ENCODE measurements around the gene TRPC6.

TRPC6 gene

GRCh38 chr11:101438126-101438525 is 145.7 kb downstream of the TRPC6 start:
- no peak for DNase-seq (ENCODE audit: low read depth)
- no peak overlapping the region for H3K4me3 ChIP-seq (ENCODE audit: low read depth, low read length)
- TF ChIP-seq CTCF (conservative IDR thresholded peaks at IDR 0.05; ENCODE audit: low read depth, low read length), result no peak

GRCh38 chr11:101436511-101437142 is 147.2 kb downstream of the TRPC6 start:
- peak; percentile 62 for DNase-seq (ENCODE audit: low read depth)
- no peak overlapping the region for H3K4me3 ChIP-seq (ENCODE audit: low read depth, low read length)
- TF ChIP-seq CTCF (conservative IDR thresholded peaks at IDR 0.05; ENCODE audit: low read depth, low read length), result peak; percentile 75

DNA sequence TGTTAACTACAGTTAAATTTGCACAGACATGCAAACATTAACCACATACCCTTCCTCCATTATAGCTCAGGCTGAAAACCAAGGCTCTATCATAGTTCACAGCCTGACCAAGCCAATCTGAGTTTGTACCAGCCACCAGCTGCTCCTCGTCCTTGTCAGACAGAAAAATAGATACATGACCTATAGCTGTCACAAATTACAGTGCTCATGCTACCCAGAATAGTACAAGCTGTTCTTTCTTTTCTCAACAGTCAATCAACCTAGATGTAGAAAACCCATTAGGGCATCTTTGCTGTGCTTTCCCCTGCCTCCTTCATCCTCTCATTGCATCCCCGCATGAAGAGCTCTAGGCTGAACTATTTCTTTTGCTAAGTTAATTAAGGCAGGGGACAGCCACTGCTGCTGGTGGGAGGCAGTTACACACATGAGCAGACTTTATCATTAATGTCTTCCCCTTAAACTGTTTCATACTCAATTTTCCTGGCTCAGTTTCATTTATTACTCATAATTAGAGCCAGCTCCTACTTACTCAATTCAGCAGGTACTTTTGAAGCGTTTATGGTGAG is 148.3 kb downstream of the TRPC6 start:
- DNase-seq (ENCODE audit: low read depth), result no peak
- TF ChIP-seq CTCF (conservative IDR thresholded peaks at IDR 0.05; ENCODE audit: low read depth, low read length), result no peak
- H3K4me3 ChIP-seq (ENCODE audit: low read depth, low read length), result no peak overlapping the region

DNA sequence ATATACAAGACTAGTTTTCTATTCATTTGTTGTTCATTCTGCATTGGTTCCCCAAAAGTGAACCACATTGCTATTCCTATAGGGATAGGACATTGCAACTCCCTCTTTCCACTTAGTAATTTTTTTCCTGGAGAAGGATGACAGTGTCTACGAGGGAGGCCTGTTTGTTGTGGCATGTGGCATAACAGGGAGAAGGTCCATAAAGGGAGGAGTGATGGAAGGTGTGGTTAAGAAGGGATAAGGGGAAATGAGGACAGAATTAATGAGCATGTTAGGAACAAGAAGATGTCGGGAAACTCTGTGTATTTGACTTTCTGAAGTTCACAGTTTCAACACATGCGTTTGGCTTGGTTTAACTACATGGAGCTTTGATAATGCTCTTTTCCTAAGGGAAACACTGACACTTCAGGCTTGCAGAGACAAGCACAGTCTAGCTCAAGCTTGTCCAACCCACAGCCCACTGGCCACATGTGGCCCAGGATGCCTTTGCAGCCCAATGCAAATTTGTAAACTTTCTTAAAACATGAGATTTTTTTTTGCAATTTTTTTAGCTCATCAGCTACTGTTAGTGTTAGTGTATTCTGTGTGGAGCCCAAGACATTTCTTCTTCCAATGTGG is 149.7 kb downstream of the TRPC6 start:
- DNase-seq (ENCODE audit: low read depth), result no peak
- no peak overlapping the region for H3K4me3 ChIP-seq (ENCODE audit: low read depth, low read length)

DNA sequence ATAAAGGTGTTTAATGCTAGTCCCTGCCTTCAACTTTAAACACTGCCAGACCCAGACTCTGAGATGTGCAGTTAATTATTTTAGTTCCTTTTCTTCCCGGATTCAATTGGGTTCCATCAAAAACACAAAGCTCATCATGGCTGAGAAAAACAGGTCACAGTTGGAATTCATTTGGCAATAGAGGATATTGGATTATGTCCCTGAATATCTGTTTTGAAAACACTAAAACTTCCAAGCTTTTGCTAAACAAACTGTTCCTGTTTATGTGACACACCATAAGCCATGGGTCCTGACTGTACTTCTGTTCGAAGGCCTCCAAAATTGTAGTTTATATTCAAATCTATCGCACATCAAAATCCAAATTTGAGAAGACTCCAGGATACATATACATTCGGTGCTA is 150.7 kb downstream of the TRPC6 start:
- TF ChIP-seq CTCF (conservative IDR thresholded peaks at IDR 0.05; ENCODE audit: low read depth, low read length), result no peak
- DNase-seq (ENCODE audit: low read depth), result no peak
- no peak overlapping the region for H3K4me3 ChIP-seq (ENCODE audit: low read depth, low read length)

More for the DNA sequence above, 149.7 kb downstream of the TRPC6 start:
- no peak for TF ChIP-seq CTCF (conservative IDR thresholded peaks at IDR 0.05; ENCODE audit: low read depth, low read length)

DNA sequence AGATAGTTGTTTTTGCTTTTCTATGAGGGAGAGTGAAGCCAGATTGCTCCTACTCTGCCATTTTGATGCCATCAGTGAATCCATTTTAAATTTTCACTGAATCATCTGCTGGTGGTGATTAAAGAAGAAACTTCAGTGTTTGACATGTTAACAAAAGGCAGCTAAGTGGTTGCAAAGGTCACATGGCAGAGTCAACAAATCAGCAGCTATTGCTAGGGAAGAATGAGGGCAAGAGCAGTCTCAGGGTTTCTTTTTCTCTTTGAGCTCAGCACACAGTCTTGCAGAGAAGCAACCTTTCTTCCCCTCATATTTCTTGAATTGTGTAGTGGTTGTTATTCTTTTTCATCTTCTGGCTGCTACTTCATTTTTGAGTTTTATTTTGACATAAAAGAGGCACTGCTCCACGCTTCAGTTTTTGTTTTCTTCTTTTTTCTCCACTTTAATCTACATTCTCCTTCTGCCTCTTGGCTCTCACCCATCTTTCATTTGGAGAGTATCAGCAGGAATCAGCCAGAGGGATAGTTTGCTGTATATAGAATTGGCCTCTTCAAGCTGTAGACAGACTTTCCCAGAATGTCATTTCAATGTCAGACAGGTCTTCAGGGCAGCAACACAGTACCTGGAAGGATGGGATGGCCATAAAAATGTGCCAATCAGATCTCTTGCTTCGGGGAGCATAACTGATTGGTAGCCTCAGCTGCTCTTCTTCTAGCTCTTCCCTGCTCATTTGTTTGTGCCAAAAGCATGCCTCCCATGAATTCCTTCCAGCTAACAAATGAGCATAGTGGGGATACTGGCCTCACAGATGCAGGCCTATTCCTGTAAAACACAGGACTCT is 153.9 kb downstream of the TRPC6 start:
- DNase-seq (ENCODE audit: low read depth), result no peak
- H3K4me3 ChIP-seq (ENCODE audit: low read depth, low read length), result no peak overlapping the region
- no peak for TF ChIP-seq CTCF (conservative IDR thresholded peaks at IDR 0.05; ENCODE audit: low read depth, low read length)
